Measurements from ENCODE around the gene SMIM34.
"Not testable (repeated sequence)": the region's sequence is repeated elsewhere in the genome, so short reads cannot be mapped to it uniquely, and the experiment has no call there.

SMIM34 gene

GRCh38 chr21:34423805-34424204 lies at the start of gene SMIM34:
Gene SMIM34 (minus strand): TSS chr21:34423951. CDS start chr21:34423839, 112 bp downstream.
- not testable (repeated sequence) for DNase-seq

- not testable (repeated sequence) for DNase-seq
These were observed 43.6 kb upstream of the SMIM34 start for GRCh38 chr21:34467333-34467732.

GRCh38 chr21:34459426-34459825 lies 35.7 kb upstream of the SMIM34 start:
- DNase-seq = not testable (repeated sequence)

GRCh38 chr21:34458266-34458665 lies 34.5 kb upstream of the SMIM34 start:
- not testable (repeated sequence) for DNase-seq

GRCh38 chr21:34456180-34456579 lies 32.4 kb upstream of the SMIM34 start:
- DNase-seq = not testable (repeated sequence)

GRCh38 chr21:34455628-34456027 lies 31.9 kb upstream of the SMIM34 start:
- DNase-seq = not testable (repeated sequence)

- DNase-seq = not testable (repeated sequence)
These were observed 23.3 kb upstream of the SMIM34 start for GRCh38 chr21:34447018-34447417.

GRCh38 chr21:34443486-34443885 lies 19.7 kb upstream of the SMIM34 start:
- DNase-seq = not testable (repeated sequence)

- not testable (repeated sequence) for DNase-seq
These were observed 6.0 kb upstream of the SMIM34 start for GRCh38 chr21:34429710-34430109.

- DNase-seq = not testable (repeated sequence)
These were observed 4.7 kb upstream of the SMIM34 start for GRCh38 chr21:34428441-34428840.

- DNase-seq = not testable (repeated sequence)
These were observed 3.6 kb upstream of the SMIM34 start for GRCh38 chr21:34427339-34427738.

GRCh38 chr21:34417448-34418077 lies 6.2 kb downstream of the SMIM34 start:
- DNase-seq = not testable (repeated sequence)

- not testable (repeated sequence) for DNase-seq
These were observed 16.5 kb downstream of the SMIM34 start for GRCh38 chr21:34407294-34407693.

GRCh38 chr21:34406676-34407075 lies 17.1 kb downstream of the SMIM34 start:
- DNase-seq = not testable (repeated sequence)

- not testable (repeated sequence) for DNase-seq
These were observed 17.6 kb downstream of the SMIM34 start for GRCh38 chr21:34406102-34406501.

- DNase-seq = not testable (repeated sequence)
These were observed 18.1 kb downstream of the SMIM34 start for GRCh38 chr21:34405686-34406085.

- DNase-seq = not testable (repeated sequence)
These were observed 19.0 kb downstream of the SMIM34 start for GRCh38 chr21:34404742-34405141.

GRCh38 chr21:34400522-34400921 lies 23.2 kb downstream of the SMIM34 start:
- DNase-seq = not testable (repeated sequence)

- not testable (repeated sequence) for DNase-seq
These were observed 39.9 kb downstream of the SMIM34 start for GRCh38 chr21:34383724-34384415.

- DNase-seq = not testable (repeated sequence)
These were observed 40.6 kb downstream of the SMIM34 start for GRCh38 chr21:34383138-34383537.

- not testable (repeated sequence) for DNase-seq
These were observed 48.2 kb downstream of the SMIM34 start for GRCh38 chr21:34375619-34375972.

GRCh38 chr21:34374940-34375618 lies 48.7 kb downstream of the SMIM34 start, which contains the start of gene SMIM11:
Gene SMIM11 (plus strand): TSS chr21:34375507. CDS start chr21:34379505, 3,998 bp downstream.
- not testable (repeated sequence) for DNase-seq

- not testable (repeated sequence) for DNase-seq
These were observed 49.3 kb downstream of the SMIM34 start for GRCh38 chr21:34374462-34374861.

Measured in femur (tissue), 1 donor.